GM19463 (cell line): ENCODE measurements around the gene MOB2.

Experiments used
- ATAC-seq: cut with Tn5 transposase; IDR thresholded peaks from one replicate; pipeline ENCODE4 v1.9.1; 2021; ENCODE audit warnings: mild to moderate bottlenecking, moderate library complexity; ENCODE audit not compliant: unreplicated experiment

Gene MOB2

DNA sequence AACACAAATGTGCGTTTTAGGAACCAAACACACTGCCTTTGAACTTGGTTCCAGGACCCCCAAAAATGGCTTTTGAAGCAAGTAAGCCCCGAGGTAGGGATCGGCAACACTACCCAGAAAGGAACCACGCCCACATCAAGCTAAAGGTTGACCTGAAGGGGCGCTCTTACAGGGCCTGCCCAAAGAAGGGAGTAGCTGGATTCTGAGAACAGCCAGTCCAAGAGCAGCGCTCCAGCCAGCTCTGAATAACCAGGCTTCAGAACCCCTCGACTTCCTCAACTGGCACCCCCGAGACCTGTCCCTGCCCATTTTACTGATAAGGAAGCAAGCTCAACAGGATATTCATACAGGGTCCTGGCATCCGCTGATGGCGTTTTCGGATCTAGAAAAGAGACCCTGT is 18.9 kb upstream of the MOB2 start:
- ATAC-seq, result no peak

DNA sequence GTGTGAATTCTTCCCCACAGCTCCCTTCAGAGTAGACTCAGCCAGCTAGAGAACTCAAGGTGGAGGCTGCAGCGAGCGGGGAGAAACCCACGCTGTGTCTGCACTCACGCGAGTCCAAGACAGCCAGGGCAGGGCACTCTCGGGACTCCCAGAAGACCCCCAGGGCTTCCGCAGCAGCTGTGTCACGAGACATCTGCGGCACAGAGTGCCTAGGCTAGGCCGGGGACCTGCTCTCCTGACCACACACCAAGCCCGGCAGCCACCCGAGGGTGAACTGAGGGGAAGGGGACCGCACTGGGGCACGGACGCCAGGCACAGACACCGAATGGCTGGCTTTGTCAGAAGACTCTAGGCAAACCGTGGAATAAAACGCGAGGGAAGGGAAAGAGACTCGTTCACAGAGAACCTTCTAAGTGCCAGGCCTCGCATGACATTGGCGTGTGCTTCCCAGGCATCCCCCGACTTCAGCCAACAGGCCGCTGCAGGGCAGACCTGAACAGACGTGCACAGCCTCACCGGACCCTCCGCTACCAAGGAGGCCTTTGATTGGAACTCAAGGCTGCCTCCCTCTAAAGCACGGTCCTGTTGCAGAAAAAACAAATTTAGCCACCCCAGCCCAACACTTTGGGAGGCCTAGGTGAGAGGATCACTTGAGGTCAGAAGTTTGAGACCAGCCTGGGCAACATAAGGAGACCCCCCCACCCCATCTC is 18.2 kb upstream of the MOB2 start:
- ATAC-seq, result no peak

DNA sequence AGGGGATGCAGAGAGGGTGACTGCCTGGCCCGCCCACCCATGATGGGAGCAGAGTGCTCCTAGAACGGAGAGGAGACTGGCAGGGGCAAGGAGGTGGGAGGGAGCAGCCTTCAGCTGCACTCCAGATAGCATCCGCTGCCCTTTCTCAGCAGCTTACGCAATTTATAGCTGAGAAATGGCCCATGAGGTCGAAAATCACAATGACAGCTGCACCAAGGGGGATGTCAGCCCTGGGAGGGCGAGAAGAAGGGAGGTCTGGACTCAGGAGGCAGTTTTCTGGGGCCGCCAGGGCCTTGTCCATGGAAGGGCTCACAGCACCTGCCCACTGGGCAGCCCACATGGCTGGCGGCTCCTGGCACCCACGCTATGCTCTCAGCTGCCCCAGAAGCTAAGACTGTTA is 17.6 kb upstream of the MOB2 start:
- no peak for ATAC-seq

DNA sequence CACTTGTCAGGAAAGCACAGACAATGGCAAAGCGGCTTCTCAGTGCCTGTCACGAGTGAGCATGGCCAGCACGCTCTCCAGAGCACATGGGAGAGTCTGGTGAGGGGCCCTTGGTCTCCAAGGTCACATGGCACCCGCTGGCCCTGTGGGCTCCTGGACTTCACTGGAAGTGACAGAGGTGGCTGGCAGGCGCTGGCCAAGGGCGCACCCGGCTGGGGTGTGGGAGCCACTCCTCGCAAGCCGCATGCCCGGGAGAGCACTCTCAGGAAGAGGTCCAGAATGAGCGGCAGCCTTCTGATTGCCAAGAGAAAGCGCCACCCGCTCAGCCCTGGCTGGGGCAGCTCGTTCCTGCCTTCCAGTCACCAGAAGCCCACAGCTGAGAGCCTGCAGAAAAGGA is 17.1 kb upstream of the MOB2 start:
- ATAC-seq, result no peak

DNA sequence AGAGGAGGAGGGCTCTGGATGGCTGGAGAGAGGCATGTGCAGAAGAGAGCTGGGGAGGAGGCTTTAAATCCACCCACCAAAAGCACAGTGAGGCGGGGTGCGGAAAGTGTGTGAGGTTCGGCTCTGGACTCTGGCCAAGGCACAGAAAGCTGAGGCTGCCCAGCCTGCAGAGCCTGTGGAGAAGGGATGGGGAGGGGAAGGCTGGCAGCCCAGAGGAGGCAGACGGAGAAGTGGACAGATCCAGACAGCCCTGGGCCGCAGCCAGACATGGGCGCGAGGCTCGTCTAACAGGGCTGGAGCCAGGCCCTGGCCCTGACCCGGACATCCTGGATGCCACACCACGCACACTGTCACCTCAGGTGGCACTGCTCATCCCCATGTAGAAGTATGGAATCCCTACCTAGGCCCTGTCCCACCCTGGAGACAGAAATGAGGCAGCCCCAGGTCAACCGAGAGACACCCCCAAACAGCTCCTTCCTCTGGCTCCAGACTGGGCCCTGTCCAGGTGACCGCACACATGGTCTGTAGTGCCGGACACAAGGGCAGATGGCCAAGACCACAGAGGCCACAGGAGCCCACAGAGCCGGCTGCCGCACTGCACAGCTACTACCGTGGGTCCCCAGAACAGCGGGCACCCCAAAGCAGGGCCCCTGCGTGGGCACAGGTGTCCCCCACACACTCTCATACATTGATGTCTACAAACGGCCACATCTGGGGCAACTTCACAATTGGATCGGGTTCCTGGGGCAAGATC is 16.6 kb upstream of the MOB2 start:
- no peak for ATAC-seq

DNA sequence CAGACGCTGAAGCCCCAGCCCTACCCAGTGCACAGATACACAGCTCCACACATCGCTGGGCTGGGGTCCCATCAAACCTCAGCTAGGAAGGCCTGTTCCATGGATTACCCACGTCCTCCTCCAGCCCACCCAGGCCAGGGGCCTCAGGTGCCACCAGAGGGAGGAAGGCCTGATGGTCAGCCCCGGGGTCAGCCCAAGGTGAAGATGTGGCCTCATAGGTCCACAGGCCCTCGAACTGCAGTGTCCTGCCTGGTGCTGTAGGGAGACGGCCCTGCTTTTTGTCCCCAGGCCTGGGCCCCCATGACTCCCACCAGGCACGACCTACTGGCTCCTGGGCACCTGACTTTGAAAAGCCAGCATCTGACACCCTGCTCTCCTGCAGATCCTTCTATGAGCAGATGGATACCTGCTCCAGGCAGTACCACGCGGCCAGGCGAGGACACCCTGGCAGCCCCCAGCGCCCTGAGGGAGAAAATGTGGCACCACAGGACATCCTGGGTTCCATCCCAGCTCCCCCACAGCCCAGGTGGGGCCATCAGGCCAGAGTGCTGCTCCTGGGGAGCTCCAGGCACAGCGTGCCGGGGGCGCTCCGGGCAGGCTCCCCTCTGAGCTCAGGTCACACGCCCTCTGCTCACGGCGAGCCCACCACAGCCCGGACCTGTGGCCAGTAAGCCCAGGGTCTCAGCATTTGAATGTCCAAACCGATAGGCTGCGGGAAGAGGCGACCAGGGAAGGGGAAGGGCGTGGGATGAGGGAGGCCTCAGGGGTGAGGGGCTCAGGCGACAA is 15.8 kb upstream of the MOB2 start:
- no peak for ATAC-seq

DNA sequence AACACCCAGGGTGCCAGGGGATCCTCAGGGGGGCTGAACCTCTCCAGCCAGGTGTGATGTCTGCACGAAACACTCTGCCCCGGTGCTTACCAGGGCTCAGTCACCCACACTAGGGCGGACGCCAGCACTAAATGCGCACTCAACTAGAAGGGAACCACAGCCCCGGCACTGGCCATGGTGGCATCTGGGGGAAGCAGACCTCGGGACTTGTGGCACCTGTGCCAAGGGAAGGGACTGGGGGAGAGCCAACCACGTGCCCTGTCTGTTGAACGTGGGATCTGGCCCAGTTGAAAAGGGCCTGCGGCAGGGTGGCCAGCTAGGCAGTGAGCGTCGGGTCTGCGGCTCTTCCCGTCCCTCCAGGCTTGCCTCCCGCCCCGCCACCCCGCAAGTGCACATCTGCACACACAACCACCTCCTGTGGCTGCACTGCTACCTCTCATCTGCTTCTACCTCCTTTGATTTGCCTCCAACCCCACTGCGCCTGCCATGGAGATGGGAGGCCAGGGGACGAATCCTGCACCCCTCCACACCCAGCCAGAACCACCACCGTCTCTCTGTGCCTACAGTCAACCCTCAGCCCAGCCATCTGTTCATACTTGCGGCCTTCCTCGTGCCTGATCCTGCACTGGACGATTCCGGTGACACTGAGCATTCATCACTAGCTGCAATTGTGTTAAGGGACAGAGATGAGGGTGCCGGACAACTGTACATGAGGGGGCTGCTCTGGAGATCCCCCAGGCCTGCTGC is 15.0 kb upstream of the MOB2 start:
- ATAC-seq, result no peak

DNA sequence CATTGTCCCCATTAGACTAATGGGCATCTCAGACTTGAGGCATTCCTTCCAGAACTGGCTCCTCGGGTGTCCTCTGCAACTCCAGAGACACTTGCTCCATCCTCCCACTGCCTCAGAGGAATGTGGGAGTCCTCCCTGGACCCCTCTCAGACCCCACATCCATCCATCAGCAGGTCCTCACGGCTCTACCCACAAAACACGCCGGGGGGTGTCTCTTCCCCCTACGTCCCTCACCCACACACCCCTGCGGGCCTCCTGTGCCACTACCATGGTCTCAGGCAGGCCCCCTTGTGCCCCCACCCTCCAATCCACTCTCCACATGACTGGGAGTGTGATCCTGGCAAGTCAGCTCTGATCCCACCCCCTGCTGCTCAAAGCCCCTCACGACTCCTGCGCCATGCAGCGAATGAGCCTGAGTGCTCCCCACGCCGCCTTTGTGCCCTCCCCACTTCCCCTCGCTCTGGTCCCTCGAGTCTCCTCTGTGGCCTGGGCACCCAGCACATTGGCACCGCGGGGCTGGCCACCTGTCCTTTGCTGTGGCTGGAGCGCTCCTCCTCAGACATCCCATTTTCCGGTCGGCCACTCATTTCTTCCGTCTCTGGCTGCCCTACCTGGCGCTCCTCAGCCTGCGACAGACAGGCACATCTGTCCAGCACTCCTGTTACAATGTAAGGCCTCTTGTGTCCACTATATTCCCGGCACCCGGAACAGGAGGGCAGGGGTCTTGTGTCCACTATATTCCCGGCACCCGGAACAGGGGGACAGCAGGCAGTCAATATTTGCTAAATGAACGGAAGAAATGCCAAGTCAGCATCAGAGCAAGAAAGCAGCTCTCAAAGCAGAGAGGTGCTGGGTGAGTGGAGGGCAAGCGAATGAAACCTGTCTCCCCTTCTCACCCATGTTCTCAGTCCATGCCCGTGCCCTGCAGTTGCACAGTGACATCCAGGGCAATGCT is 14.2 kb upstream of the MOB2 start:
- ATAC-seq, result no peak

DNA sequence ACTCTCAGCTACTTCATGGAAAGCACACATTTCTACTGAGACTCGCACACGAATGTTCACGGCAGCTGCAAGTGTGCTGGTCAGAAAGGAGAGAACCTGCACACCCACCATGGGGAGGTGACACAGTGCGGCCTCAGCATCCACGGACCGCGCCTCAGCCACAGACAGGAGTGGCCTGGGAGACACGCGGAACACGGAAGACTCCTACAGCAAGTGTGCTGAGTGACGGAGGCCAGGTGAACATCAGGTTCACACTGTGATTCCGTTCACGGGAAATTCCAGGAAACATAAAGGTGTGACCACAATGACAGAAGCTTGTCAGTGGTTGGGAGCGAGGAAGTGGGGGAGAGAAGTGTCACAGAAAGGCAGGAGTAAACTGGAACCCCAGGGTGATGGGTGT is 13.3 kb upstream of the MOB2 start:
- ATAC-seq, result no peak

DNA sequence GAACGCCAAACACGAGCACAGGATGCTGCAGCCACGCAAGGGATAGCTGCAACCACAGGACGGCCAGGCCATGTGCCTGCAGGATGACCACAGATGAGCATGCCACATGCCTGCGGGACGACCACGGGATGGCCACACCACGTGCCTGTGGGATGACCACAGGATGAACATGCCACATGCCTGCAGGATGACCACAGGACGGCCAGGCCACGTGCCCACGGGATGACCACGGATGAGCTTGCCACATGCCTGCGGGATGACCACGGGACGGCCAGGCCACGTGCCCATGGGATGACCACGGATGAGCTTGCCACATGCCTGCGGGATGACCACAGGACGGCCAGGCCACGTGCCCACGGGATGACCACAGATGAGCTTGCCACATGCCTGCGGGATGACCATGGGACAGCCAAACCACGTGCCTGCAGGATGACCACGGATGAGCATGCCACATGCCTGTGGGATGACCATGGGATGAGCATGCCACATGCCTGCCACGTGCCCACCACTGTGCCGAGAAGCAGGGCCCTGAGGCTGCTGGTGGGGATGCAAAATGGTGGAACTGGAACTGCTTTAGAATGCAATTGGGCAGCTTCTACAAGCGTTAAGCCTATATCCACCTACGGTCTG is 12.8 kb upstream of the MOB2 start:
- ATAC-seq, result no peak

DNA sequence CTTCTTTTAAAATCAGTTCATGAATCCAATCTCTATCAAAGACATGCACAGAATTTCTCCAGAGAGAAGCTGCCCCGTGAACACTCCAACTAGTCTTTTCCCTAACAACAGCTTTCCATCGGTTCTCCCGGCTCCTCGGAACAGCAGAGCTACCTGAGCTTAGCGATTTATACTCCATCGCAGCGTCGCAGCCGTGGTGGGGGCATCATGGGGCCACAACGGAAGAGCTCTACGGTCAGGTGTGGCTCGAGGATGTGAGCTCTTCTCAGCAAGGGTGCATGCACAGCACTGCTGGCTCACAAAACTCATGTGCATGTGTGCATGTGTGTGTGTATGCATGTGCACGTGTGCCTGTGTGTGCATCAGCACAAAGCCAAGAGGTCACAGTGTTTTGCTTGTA is 11.7 kb upstream of the MOB2 start:
- ATAC-seq, result no peak

DNA sequence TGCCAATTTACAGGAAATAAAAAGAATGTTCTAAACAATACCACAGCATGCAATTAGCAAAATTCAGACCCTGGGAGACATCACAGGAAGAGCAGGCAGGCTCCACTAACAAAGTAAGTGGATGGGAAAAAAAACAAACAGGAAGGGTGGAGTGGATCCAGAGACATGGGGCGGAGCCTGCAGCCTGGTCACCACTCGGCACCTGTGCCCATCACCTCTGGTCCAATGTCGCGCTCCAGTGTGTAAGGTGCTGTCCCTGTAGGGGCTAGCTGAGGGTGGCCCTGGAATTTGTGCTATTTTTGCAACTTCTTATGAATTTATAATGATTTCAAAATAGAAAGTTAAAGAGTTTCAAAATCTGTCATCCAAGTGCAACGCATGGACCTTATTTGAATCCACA is 11.0 kb upstream of the MOB2 start:
- ATAC-seq, result no peak

DNA sequence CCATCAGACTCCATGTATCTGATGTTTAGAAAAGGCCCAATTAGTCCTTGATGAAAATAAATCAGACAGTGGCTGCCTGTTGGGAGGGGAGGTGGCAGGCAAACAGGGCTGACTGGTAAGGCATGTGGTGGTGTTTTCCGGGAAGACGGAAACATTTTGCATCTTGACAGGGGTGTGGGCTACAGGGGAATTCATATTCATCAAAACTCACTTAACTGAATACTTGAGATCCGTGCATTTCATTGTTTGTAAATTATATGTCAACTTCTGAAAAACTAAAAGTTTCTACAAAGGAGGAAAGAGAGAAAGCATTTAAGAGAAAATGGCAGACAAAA is 10.1 kb upstream of the MOB2 start:
- ATAC-seq, result no peak

DNA sequence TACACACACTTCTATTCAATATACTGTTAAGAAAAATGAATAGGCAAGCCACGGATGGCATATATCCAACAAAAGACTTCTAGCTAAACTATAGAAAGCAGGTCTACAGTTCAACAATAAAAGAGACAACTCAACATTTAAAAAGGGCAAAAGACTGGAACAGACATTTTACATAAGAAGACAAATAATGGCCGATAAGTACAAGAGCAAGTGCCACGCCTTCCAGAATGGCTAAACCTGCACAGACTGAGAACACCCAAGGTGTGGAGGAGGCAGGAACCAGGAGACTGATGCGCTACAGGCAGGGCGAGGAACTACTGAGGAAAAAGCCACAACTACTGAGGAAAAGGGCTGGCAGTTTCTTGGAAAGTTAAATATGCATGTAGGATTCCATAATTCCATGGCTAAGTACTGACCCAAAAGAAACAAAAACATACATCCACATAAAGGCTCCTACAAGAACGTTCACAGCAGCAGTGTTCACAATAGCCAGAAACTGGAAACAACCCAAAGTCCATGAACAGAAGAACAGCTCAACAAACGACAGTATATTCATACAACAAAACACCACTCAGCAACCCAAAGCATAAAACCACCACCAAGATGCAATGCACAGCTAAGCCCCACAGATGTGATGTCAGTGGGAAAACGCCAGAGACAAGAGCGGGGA is 9.6 kb upstream of the MOB2 start:
- no peak for ATAC-seq

DNA sequence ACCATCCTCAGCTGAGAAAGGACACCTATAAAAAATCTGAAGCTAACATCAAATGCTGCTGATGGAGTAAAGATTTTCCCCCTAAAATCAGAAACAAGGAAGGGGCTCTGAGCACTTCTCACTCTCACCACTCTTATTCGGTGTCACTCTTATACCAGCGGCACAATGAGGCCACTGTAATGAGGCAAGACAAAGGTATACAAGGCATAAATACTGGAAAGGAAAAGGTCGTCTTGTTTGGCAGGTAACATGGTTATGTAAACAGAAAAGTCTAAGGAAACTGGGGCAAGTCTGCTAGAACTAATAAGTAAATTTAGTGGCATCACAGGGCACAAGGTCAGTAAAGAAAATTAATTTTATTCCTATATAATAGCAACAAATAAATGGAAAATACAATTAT is 8.1 kb upstream of the MOB2 start:
- no peak for ATAC-seq

DNA sequence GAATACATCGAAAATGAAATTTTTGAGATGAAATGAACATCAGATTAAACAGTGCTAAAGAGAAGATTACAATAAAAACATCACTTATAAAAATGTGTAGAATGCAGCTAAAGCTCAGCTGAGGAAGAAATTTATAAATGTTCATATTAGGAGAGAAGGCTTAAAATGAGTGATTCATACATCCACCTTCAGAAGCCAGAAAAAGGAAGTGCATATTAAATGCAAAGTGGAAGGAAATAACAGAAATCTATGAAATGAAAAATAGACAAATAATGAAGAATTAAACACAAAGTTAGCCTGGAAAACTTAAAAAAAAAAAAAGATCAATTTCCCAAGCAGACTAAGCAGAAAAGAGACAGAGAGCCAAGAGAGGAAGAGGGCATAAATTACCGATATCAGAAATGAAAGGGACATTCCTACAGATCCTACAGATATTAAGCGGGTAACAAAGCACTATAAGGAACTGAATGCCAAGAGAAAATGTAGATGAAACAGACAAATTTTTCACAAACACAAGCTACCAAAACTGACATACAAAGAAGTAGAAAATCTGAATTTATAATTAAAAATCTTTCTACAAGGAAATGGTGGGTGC is 7.2 kb upstream of the MOB2 start:
- ATAC-seq, result no peak

DNA sequence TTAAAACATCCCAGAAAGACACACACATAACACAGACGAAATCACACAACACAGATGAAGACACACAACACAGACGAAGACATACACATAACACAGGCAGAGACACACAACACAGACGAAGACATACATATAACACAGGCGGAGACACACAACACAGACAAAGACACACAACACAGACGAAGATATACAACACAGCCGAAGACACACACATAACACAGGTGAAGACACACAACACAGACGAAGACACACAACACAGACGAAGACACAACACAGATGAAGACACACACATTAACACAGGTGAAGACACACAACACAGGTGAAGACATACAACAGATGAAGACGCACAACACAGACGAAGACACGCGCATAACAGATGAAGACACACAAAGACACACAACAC is 4.8 kb upstream of the MOB2 start:
- ATAC-seq, result no peak

DNA sequence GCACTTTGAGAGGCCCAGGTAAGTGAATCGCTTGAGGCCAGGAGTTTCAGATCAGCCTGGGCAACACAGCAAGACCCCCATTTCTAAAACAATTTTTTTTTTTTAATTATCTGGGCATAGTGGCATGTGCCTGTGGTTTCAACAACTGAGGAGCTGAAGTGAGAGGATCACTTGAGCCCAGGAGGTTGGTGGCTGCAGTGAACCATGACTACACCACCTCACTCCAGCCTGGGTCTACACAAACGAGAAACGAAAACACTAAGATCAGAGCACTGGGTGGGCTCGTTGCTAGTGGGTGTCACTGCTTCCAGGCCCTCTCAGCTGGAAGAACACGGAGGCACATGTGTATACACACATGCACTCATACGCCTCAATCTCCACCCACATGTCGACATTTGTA is 4.1 kb upstream of the MOB2 start:
- ATAC-seq, result no peak
